Activated T-cell treated with anti-CD3 and anti-CD28 coated beads for 1 hour (primary cell): ENCODE data around the gene APOOL.

Experiments
- DNase-seq: peaks from one replicate; pipeline ENCODE4 v3.0.0-alpha.2; 2020; ENCODE audit warnings: low read depth

The APOOL gene

GRCh38 chrX:85084770-85085393, 81.2 kb downstream of the APOOL start:
- DNase-seq = no peak

GRCh38 chrX:85089321-85089840, 85.7 kb downstream of the APOOL start:
- no peak for DNase-seq

- no peak for DNase-seq
These were observed 103.7 kb downstream of the APOOL start for GRCh38 chrX:85107407-85107806.

- DNase-seq = no peak
These were observed 104.5 kb downstream of the APOOL start for GRCh38 chrX:85108165-85108564.

GRCh38 chrX:85109235-85109634, 105.6 kb downstream of the APOOL start:
- no peak for DNase-seq

GRCh38 chrX:85111347-85111746, 107.7 kb downstream of the APOOL start:
- DNase-seq = no peak

- no peak for DNase-seq
These were observed 108.6 kb downstream of the APOOL start for GRCh38 chrX:85112293-85112692.

- DNase-seq = no peak
These were observed 110.1 kb downstream of the APOOL start for GRCh38 chrX:85113746-85114145.

GRCh38 chrX:85114171-85114570, 110.5 kb downstream of the APOOL start:
- DNase-seq = no peak

- DNase-seq = no peak
These were observed 111.1 kb downstream of the APOOL start for GRCh38 chrX:85114776-85115175.

- no peak for DNase-seq
These were observed 111.6 kb downstream of the APOOL start for GRCh38 chrX:85115252-85115651.

GRCh38 chrX:85136409-85136808, 132.7 kb downstream of the APOOL start:
- DNase-seq = no peak

- no peak for DNase-seq
These were observed 135.7 kb downstream of the APOOL start for GRCh38 chrX:85139422-85139821.

- DNase-seq = no peak
These were observed 137.3 kb downstream of the APOOL start for GRCh38 chrX:85140964-85141363.
